HG03571 (cell line): ENCODE data around the gene EYS.

Experiments used
- ATAC-seq: cut with Tn5 transposase; IDR thresholded peaks from one replicate; pipeline ENCODE4 v1.9.1; 2021; ENCODE audit not compliant: unreplicated experiment

The EYS gene

DNA sequence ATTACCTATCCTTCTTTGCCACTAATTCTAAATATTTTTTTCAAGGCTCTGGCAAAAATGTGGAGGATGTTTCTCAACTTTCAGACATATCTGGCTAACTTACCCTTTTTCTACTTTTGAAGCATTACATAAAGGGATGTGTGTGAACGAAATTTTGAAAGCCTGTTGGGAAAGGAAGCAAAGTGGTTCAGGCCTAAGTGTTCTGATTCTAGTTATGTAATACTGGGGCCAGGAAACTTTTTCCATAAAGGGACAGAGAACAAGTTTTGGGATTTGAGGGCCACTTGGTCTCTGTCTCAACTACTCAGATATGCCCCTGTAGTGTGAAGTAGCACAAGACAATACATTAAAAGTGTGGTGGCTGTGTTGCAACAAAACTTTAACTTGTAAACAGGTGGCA is 1349.6 kb downstream of the EYS start:
- ATAC-seq = no peak

DNA sequence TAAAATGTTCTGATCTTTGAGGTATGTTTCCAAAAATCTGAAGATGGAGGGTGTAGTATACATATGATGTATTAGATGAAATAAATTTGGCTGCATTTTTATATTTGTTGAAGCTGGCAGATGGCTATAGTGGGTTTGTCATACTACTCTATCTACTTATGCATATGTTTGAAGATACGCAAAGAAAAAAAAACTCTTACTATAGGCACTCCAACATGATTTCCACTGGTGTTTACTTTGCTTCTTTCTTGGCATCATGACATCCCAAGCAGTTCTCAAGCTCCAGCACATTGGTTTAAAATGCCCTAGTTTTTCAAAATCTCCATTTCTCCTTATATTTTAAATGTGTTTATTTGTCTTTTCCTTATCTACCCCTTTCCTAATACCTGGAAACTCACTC is 1359.6 kb downstream of the EYS start:
- ATAC-seq = no peak

DNA sequence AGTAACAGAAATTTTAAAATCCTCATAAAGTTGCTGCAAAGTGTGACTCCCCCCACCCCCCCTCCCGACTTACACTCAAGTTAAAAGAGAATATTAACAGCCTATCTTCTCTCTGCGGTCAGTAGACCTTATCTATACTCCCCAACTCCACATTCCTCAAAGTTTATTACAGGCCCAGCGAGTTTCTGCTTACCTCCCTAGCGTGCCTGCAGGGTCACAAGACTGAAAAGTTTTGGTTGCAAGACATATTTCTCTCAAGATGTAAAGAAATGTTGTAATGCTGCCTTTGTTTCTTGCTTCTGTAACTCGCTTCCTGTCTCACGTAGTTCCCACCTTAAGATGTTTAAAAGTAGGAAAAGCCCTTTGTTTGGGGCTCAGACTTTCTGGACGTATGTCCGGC is 1371.8 kb downstream of the EYS start:
- no peak for ATAC-seq

DNA sequence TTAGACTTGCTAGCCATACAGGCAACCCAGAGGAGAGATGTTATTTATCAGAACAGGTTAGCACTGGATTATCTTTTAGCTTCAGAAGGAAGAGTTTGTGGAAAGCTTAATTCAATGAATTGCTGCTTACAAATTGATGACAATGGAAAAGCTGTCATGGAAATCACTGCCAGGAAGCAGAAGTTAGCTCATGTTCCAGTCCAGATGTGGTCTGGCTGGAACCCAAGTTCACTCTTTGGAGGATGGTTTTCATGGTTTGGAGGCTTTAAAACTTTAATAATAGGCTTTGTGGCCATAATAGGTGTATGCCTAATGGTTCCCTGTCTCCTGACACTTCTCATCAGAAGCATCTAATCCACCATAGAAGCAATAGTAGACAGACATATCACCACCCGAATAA is 1372.4 kb downstream of the EYS start:
- no peak for ATAC-seq

DNA sequence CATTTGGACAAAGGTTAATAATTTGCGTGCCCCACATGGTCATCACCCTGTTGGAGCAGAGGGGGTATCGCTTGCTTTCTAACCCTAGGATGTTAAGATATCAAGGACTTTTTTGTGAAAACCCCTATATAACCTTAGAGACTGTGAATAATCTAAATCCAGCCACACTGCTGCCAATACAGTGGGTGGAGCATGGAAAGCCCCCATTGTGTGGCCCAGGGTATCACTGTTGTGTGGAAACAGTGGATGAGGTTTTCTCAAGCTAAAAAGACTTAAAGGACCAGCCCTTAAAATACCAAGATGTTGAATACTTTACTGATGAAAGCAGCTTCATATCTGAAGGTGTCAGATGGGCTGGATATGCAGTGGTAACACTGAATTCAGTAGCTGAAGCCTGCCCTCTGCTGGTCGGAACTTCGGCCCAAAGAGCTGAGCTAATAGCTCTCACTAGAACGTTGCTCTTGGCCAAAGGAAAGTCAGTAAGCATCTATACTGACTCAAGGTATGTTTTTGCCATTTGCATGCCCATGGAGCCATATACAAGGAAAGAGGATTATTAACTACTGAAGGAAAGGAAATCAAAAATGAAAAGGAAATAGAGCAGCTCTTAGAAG is 1376.2 kb downstream of the EYS start:
- no peak for ATAC-seq

DNA sequence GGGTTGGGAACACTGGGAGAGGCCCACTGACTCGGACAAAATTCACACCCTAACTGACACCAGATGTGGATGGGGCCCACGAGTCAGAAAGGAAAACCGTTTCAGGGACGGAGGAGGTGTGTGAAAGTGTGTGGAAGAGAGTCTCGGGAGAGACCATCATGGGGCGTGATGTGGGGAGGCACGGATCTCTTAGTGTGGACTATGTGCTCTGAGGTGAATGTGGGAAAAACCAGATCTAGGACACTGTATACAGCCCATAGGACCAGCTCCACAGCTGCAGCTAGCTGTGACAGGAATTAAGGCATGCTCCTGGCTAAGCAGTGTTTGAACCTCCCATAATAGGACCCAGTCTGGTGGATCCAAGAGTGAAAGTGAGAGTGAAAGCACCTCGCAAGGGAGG is 1380.1 kb downstream of the EYS start:
- ATAC-seq = no peak

DNA sequence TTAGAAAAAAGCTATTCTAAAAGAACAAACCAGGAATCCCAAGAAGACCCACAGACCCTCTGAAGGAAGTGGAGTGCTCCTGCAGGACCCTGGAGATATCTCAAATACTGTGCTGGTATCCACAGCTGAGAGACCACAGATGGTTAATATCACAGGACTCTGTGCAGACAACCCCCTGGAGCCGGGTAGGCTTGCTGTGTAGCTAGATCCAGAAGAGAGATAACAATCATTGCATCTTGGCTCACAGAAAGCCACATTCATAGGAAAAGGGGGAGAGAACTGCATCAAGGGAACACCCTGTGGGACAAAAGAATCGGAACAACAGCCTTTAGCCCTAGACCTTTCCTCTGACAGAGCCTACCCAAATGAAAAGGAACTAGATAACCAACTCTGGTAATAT is 1381.9 kb downstream of the EYS start:
- ATAC-seq = no peak

DNA sequence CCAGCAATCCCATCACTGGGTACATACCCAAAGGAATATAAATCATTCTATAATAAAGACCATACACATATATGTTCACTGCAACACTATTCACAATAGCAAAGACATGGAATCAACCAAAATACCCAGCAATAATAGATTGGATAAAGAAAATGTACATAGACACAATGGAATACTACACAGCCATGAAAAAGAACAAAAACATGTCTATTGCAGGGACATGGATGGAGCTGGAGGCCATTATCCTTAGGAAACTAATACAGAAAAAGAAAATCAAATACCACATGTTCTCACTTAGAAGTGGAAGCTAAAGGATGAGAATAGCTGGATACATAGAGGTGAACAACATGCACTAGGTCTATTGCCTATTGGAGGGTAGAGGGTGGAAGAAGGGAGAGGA is 1396.8 kb downstream of the EYS start:
- no peak for ATAC-seq

DNA sequence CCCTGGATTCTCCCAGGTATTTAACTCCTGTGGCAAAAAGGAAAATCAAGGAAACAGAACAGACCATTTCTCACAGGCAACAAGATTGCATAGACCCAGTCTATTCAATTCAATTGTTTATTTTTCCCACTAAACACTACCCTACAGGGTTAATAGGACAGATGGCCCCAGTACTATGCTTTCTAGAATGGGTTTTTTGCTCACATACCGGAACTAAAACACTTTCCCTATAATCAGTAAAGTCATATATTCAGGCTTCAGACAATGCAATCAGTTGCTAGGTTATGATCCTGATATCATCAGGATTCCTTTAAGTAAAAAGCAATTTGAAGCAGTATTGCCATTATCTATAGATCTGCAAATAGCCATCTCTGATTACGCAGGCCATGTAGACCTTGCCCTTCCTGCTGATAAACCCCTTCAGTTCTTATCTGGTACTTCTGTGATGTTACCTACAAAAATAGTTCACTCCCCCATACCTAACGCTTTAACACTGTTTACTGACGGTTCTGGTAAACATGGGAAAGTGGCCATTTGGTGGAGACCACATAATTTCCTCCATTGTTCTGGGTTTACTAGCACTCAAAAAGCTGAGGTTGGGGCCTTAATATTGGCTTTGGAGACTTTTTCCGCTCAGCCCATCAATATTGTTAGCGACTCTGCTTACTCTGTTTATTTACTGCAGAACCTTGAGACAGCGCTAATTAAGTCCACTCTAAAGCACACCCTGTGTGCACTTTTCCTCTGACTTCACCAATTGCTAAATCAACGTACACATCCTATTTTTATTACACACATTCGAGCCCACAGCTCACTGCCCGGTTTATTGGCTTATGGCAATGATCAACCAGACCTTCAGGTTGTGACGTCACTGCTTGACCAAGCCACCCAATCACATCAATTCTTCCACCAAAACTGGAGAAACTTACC is 1405.5 kb downstream of the EYS start:
- no peak for ATAC-seq

DNA sequence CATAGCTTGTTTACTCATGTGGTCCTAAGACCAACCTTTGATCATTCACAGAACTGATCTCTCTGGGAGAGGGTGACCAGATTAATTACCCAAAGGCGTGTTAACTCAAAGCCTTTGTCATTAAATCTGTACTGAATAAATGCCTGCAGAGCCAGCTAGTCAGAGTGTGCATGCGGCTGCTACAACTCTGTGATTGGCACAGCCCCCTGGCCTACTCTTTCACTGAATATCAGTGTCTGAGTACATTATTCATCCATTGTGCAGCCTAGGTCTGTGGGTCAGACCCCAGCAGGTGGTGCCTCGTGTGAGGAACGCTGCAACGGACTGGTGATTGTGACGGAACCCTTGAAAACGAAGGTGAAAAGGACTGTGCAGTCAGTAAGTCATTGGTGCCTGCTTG is 1407.8 kb downstream of the EYS start:
- ATAC-seq = no peak

DNA sequence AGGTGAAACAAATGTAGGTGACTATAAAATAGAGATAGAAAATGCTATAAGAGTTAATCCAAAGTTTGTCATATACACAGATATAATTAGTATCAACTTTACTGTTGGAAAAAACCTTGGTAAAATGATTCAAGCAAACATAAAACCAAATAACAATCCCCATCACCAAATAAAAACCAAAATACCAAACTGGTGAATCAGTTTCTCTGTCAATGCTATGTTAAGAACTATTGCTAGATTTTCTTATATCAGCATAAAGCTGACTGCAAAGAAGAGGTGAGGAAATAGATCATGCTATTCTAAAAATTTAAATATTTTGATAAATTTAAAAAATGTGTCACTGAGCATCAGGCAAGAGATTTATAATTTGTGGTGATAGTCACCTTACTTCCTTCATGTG is 1413.0 kb downstream of the EYS start:
- no peak for ATAC-seq

DNA sequence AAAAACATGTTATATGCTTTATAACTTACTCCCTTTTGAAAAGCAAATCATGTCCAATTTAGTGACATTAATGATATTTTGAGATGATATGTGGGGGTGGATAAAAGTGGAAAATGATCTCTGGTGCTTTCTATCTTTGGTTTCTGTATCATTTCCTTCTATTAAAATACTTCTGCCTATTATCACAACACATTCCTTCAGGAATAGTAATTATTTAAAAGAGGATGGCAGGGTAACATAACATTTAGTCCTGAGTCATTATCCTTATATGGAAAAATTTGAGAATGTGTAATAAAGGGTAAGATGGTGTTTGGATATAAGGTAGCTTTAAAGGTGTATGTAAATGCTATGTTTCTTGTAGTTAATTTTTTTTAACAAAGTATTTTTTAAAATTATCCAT is 1413.7 kb downstream of the EYS start:
- no peak for ATAC-seq

DNA sequence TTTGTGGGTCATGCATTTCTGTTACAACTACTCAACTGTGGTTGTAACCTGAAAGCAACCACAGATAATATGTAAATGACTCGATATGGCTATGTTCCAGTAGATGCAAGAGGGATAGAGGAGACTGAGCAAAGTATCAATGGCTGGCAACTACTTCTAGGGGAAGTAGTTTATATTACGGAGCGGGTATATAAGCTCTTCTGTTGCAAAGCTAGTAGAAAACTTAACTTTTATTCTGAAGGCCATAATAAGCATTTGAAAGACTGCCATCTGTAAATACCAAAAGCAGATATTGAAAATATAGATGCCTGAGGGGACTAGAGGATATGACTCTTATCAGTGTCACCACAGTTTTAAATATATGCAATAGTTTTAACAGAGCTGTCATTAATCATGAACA is 1416.2 kb downstream of the EYS start:
- no peak for ATAC-seq

DNA sequence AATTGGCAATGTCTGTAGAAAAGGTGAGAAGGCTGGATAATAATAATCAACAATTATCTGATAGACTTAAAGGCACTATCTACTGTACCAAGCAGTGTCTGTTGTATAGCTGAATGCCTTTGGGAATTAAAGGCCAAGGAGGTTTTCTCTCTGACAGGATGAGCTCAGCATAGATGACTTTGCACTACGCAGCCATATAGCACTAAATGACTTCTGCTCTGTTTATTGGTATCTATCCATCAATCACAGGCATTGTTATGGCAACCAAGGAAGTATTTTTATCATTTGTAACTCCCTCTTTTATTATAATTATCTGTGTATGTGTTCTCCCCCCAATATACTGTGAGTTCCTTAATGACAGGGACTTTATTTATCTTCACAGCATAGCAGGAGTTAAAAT is 1417.1 kb downstream of the EYS start:
- no peak for ATAC-seq

DNA sequence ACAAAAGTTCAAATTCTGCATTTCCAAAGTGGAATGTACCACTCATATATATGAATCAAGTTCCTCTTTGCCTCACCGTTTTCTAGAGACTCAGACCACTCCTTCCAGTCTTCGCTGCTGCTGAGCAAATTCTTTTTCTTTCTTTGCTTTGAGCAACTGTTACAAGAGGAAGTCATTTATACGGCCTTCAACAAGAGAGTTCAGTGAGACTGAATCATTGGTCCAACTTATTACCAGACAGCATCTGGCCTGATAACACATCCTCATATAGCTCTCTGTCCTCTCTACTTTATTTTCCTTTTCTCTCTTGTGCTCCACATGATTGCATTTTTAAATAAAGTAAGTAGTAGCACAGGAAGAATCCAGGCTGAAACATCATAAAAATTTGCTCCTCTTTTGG is 1418.7 kb downstream of the EYS start:
- no peak for ATAC-seq

DNA sequence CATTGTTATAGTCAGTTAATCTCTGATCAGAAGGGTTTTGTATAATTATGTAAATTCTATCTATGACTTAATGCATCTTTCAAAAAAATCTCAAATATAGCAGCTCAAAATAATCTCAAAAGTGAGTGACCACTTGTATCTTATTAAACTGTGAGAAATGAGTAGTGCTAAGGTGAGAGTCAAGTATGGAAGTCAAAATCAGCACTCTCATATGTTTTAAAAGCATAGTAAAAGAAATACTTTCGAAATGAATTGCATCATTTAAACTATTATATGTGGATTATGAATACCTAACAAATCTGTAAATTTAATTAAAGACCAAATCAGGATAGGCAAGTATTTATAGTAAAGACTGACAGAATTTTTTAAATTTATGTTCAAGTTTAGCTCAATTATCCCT is 1425.9 kb downstream of the EYS start:
- no peak for ATAC-seq

DNA sequence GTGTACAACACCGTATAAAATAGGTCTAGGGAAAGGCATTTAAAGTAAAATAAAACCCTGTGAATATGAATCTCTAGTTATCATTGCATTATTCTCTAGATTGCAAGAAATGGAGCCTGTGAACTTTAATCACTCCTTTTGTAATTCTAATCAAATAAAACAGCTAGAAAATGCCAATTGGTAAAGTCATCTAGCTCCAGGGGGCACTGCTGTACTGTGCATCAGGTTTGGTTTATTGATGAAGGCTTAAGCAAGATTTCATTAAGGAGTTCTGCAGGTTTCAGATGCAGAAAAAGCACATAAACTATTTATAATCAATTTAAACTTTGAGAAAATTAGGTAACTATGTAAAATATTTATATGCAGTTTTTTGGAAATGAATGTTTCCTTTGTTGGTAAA is 1426.5 kb downstream of the EYS start:
- ATAC-seq = no peak

DNA sequence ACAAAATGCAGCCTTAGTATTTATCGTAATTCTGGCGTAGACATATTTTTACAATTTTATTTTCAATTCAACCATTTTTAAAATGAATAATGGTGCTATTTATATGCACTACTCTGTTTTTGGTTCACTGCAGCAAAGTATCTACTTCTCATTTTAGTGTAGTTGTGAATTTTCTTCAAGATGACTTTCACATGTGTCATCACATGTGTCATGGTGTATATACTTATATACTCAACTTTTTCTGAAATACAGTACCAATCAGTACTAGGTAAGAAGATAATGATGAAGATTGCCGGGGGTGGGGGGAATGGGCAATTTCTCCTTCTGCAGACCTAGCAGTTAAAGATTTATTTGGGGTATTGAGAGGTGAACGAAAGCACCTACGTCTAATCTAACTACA is 1436.9 kb downstream of the EYS start:
- ATAC-seq = no peak

DNA sequence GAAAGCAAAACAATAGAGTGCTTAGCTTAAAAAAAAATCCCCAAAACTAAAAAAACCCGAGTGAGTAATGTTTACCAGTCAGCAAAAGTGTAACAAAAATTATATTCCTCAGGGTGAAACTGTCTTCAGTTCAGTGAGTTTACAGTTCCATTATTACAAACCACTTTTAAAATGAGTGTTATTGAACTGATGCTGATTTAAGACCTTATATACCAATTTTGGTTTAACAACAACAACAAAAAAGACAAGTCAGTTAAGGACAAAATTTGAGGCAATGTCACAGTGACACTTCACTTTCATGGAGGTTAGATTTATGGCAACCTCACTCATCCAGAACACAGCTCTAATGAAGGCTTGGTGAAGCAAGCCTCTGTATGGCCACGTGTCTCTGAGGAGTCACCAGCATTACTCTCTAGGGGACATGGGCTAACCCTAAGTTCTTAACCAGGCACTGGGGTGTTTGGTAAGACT is 1440.6 kb downstream of the EYS start:
- peak; percentile 85 for ATAC-seq

DNA sequence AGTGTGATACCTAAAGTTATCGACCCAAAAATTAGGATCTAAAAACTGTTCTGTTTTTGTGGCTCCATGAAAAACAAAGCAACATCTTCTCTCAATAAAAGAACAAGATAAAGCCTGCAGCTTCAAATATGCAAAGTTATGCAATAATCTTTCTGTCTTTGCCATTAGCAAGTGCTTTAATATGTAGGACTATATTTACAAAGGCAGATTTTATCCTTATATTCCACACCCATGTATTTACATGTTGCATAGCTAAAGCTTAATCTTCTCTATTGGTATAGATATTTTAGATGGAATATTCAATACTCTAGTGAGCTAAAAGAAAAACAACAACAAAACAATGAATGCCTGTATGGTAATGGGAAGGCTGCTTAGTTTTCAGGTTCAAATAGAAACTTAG is 1443.2 kb downstream of the EYS start:
- ATAC-seq = no peak

DNA sequence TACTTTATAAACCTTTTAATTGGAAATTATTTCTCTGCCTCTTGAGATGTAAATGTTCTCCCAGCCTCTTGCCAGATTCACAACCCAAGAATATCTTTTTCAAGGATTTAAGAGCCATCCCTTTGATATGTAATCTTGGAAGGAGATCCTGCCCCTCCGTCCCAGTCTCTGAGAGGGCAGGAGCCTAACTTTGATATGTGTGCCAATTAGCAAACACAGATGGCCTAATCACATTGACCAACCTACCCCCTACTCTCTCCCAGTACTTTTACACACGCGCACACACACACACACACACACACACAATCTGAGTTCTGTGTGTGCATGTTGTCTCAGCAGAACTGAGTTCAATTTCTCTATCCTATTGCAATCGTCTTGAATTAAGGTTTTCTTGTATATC is 1447.7 kb downstream of the EYS start:
- ATAC-seq = no peak

DNA sequence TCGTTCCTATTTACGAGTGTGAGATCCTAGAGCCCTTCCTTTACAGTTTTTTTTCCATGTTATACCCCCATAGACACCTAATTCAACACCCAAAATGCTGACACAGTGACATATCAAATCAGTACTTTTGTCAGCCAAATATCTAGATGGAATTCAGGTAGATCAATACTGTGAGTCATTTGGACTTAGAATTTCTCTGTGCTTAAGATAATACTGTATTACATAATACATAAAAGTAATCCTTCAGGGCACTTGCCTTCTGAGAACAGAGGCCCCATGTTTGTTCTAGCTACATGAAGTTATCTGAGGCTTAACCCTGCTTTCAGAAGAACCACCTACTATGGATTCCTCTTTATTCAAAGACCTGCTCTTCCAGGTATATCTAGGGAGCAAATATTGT is 1448.3 kb downstream of the EYS start:
- ATAC-seq = no peak

DNA sequence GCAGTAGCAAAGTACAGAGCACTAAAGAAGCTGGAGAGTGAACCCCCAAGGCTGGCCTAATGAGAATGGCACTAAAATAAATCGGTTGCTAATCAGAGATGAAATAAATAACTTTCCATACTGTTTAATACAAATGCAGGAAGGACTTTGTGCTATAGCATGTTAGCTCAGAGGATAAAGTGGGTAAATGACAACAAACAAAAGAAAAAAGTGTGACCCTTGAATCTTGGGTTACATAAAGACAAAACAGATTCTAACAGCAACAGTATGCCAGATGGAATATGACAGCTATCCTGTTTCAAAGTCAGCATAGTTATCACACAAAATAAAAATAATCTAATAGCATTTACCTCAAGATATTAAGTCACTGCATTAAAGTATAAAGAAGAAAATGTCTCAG is 1448.7 kb downstream of the EYS start:
- ATAC-seq = no peak
